KMS-11 (cell line): Measurements from ENCODE around the gene GATC.

Experiments used
- H2AFZ ChIP-seq: fragments of 200-600 bp; sonication (generic); 2 replicates; pipeline ENCODE4 v1.6.1; 2016; ENCODE audit warnings: antibody characterized with exemption, mixed run types, low read depth
- H3K27ac ChIP-seq: fragments of 200-600 bp; sonication (generic); 2 replicates; pipeline ENCODE4 v1.6.1; 2016; ENCODE audit warnings: mild to moderate bottlenecking, mixed run types
- H3K27me3 ChIP-seq: fragments of 200-600 bp; sonication (generic); 2 replicates; pipeline ENCODE4 v1.6.1; 2017; ENCODE audit warnings: mild to moderate bottlenecking, low read depth, mixed run types, moderate library complexity; ENCODE audit not compliant: insufficient read depth
- H3K36me3 ChIP-seq: fragments of 200-600 bp; sonication (generic); 2 replicates; pipeline ENCODE4 v1.6.1; 2017; ENCODE audit warnings: mild to moderate bottlenecking, mixed run types; ENCODE audit not compliant: insufficient read depth
- H3K4me1 ChIP-seq: fragments of 200-600 bp; sonication (generic); 2 replicates; pipeline ENCODE4 v1.6.1; 2016; ENCODE audit warnings: mild to moderate bottlenecking, low read depth, mixed run types; ENCODE audit not compliant: poor library complexity, severe bottlenecking
- H3K4me2 ChIP-seq: fragments of 200-600 bp; sonication (generic); 2 replicates; pipeline ENCODE4 v1.7.0; 2016; ENCODE audit warnings: mild to moderate bottlenecking, mixed run types
- H3K4me3 ChIP-seq: fragments of 200-600 bp; sonication (generic); IDR thresholded peaks from 2 replicates; pipeline ENCODE4 v1.6.1; 2017; ENCODE audit warnings: low read depth, low read length, mixed read lengths; ENCODE audit not compliant: insufficient read depth
- H3K79me2 ChIP-seq: fragments of 200-600 bp; sonication (generic); 2 replicates; pipeline ENCODE4 v1.6.1; 2016; ENCODE audit warnings: low read depth, mixed run types; ENCODE audit not compliant: insufficient read depth
- H3K9ac ChIP-seq: fragments of 200-600 bp; sonication (generic); 2 replicates; pipeline ENCODE4 v1.6.1; 2016; ENCODE audit warnings: mild to moderate bottlenecking, mixed run types
- H4K20me1 ChIP-seq: fragments of 200-600 bp; sonication (generic); 2 replicates; pipeline ENCODE4 v1.6.1; 2016; ENCODE audit warnings: mild to moderate bottlenecking, mixed run types; ENCODE audit not compliant: insufficient read depth
- CTCF ChIP-seq: fragments of 200-600 bp; sonication (generic); conservative IDR thresholded peaks from 2 replicates; pipeline ENCODE4 v1.6.1; 2017; ENCODE audit warnings: low read depth, mild to moderate bottlenecking, antibody characterized with exemption, low read length, moderate library complexity, mixed read lengths

The GATC gene

GRCh38 chr12:120460157-120460556, 13.9 kb downstream of the GATC start:
- Histone ChIP-seq H3K79me2 (peaks cover 12% of the 10 kb centered on the region; the same call in 1 of the 2 replicates), H4K20me1 (no peaks in the 10 kb centered on the region), H3K4me2 (no peak overlapping the region)

GRCh38 chr12:120462099-120462640, 15.9 kb downstream of the GATC start:
- no peak overlapping the region for H3K4me3 ChIP-seq
- 0 out of 2 replicates have a peak, but pooled peaks cover 3% of the 10 kb centered on the region for H4K20me1 ChIP-seq
- H3K27ac ChIP-seq: no peak overlapping the region
- H2AFZ ChIP-seq: no peak overlapping the region
- no peak for TF ChIP-seq CTCF
- peaks cover 5% of the 10 kb centered on the region for H3K4me1 ChIP-seq
- H3K27me3 ChIP-seq: no peaks in the 10 kb centered on the region
- no peak overlapping the region for H3K4me2 ChIP-seq
- no peak overlapping the region for H3K9ac ChIP-seq
- H3K36me3 ChIP-seq: peaks cover 4% of the 10 kb centered on the region; the same call in 1 of the 2 replicates
- H3K79me2 ChIP-seq: peaks cover 27% of the 10 kb centered on the region; the same call in 1 of the 2 replicates

More at GRCh38 chr12:120460157-120460556, 13.9 kb downstream of the GATC start:
- Histone ChIP-seq H3K36me3 (peaks cover 4% of the 10 kb centered on the region; the same call in 1 of the 2 replicates), H3K27me3 (no peaks in the 10 kb centered on the region), H2AFZ (no peak overlapping the region), H3K4me3 (no peak overlapping the region), H3K27ac (no peak overlapping the region), H3K4me1 (no peaks in the 10 kb centered on the region), H3K9ac (no peak overlapping the region)
- no peak for TF ChIP-seq CTCF

GRCh38 chr12:120463712-120464111, 17.5 kb downstream of the GATC start:
- Histone ChIP-seq H3K4me2 (no peak overlapping the region), H2AFZ (no peak overlapping the region), H3K9ac (no peak overlapping the region), H3K27me3 (no peaks in the 10 kb centered on the region), H3K36me3 (peaks cover 4% of the 10 kb centered on the region; the same call in 1 of the 2 replicates), H3K4me3 (no peak overlapping the region), H3K79me2 (peaks cover 42% of the 10 kb centered on the region), H3K4me1 (peaks cover 9% of the 10 kb centered on the region), H4K20me1 (0 out of 2 replicates have a peak, but pooled peaks cover 3% of the 10 kb centered on the region), H3K27ac (no peak overlapping the region)
- TF ChIP-seq CTCF: no peak

- Histone ChIP-seq H3K4me2 (no peak overlapping the region), H3K4me1 (peaks cover 9% of the 10 kb centered on the region), H3K27ac (no peak overlapping the region), H3K9ac (no peak overlapping the region), H2AFZ (no peak overlapping the region), H3K4me3 (no peak overlapping the region), H3K79me2 (peaks cover 46% of the 10 kb centered on the region), H4K20me1 (0 out of 2 replicates have a peak, but pooled peaks cover 3% of the 10 kb centered on the region), H3K36me3 (peaks cover 4% of the 10 kb centered on the region; the same call in 1 of the 2 replicates), H3K27me3 (no peaks in the 10 kb centered on the region)
- TF ChIP-seq CTCF: no peak
Measured at GRCh38 chr12:120465756-120466155, 19.5 kb downstream of the GATC start.
